Esophagus squamous epithelium (tissue), 5 donors: ENCODE measurements around the gene CHKB. TPM values are rescaled to one million over a fixed set of nuclear protein-coding genes. Genes with fewer than 3 reads are reported as not detected.

Experiments used
- DNase-seq: peaks from one replicate; lab custom pipeline; 2025; lab: John Stamatoyannopoulos, UW
- H3K27ac ChIP-seq, 4 donors: fragments of 200-600 bp; sonication (generic); one replicate each; pipeline ENCODE4 v1.5.1; 2016 to 2019; ENCODE audit warnings: mild to moderate bottlenecking in 1 of 4
- H3K27me3 ChIP-seq, 4 donors: fragments of 200-600 bp; sonication (generic); 1 replicate in 3 of 4; 2 replicates in 1 of 4; pipeline versions ENCODE4 v1.5.1 to v1.6.0; 2017 to 2021; ENCODE audit warnings: antibody characterized with exemption in 1 of 4
- H3K36me3 ChIP-seq, 3 donors: fragments of 200-600 bp; sonication (generic); one replicate each; pipeline ENCODE4 v1.5.1; 2016 to 2019
- H3K4me1 ChIP-seq, 3 donors: fragments of 200-600 bp; sonication (generic); one replicate each; pipeline ENCODE4 v1.5.1; 2017 to 2019
- H3K4me3 ChIP-seq, 4 donors: fragments of 200-600 bp; sonication (generic); 1 replicate in 3 of 4; 2 replicates in 1 of 4; pipeline ENCODE4 v1.5.1; 2016 to 2019; ENCODE audit warnings: mild to moderate bottlenecking in 2 of 4, moderate library complexity in 1 of 4
- H3K9me3 ChIP-seq, 3 donors: fragments of 200-600 bp; sonication (generic); one replicate each; pipeline ENCODE4 v1.5.1; 2016 to 2019
- CTCF ChIP-seq, 6 experiments: fragments of 450-650 bp in 4 of 6; fragments of 200-600 bp in 2 of 6; sonication (generic) in 2 of 6; IDR thresholded peaks; one replicate each; pipeline ENCODE4 v1.5.1; 2016 to 2019; ENCODE audit warnings: antibody characterized with exemption in 6 of 6, mild to moderate bottlenecking in 4 of 6, moderate library complexity in 4 of 6
- POLR2A ChIP-seq, 4 donors: fragments of 450-650 bp; IDR thresholded peaks; one replicate each; pipeline ENCODE4 v1.6.1; 2017; ENCODE audit warnings: antibody characterized with exemption in 4 of 4, mild to moderate bottlenecking in 4 of 4, moderate library complexity in 3 of 4
- WGBS, 2 donors: methylation state at CpG; one replicate each; pipeline ENCODE4 v1.1.5; 2018; 5-methylcytosine and 5-hydroxymethylcytosine counted together
- intact Hi-C: fragments of 100-400 bp; cut with DNase I; formaldehyde crosslinking; loops from one replicate; pipeline ENCODE4 v1.15.0; 2022
- total RNA-seq, 4 donors: library from RNA; depleted of rRNA; stranded (reverse); fragments of >200 nt; gene quantifications; one replicate each; pipeline ENCODE4 v1.1.0, GENCODE V29; 2016
- donor health status: DM: yes; HTN: yes; CAD: no.

The CHKB gene
- total RNA-seq, 4 donors from 2014 or later = 16.7 to 51.2 (median 35.4) TPM

- intact Hi-C loops = no loop called here
- TF ChIP-seq CTCF (IDR thresholded peaks at IDR 0.05) (peak in 1 of 6 experiments; percentile 1), POLR2A (IDR thresholded peaks at IDR 0.05) (no peak)
- H3K9me3 ChIP-seq = no peaks in the 10 kb centered on the region
- 9 to 10% methylated on average over 16 to 19 of the region's 37 CpGs for WGBS, 2 donors
- H3K4me1 ChIP-seq = peaks cover 17 to 36% (median 22%) of the 10 kb centered on the region in 3 donors
- H3K4me3 ChIP-seq = peak overlapping the region; percentile 65 to 75 (median 70)
- no peak for DNase-seq
- no peaks in the 10 kb centered on the region for H3K27me3 ChIP-seq
- H3K36me3 ChIP-seq = peaks cover 0 to 29% (median 6%) of the 10 kb centered on the region in 3 donors
- H3K27ac ChIP-seq = peak overlapping the region; percentile 72 to 99 (median 94)
Measured at GRCh38 chr22:50583294-50583861, 729 bp upstream of the CHKB start.

DNA sequence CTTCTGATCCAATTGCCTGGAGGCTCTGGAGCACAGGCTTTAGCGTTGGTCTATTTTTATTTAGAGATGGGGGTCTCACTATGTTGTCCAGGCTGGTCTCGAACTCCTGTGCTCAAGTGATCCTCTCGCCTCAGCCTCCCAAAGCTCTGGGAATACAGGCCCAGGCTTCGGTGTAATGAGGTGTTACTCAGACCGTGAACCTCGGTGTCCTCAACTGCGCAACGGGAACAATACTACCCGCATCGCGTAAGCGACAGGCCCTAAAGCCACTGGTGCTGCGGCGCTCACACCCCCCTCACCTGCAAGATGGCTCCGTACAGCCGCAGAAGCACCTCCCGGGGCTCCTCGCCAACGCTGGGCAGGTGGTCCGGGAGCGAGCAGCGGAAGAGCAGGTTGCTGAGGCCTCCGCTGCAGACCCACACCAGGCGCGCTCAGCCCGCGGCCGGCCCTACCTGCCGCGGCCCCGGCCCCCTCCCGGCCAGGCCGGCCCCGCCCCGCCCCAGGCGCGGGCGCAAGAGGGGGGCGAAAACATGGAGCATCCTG is 628 bp downstream of the CHKB start:
- TF ChIP-seq POLR2A (IDR thresholded peaks at IDR 0.05) = no peak
- no peak for TF ChIP-seq CTCF (IDR thresholded peaks at IDR 0.05)
- Histone ChIP-seq H3K27ac (peak overlapping the region; percentile 94 to 99 (median 95)), H3K36me3 (peaks cover 0 to 29% (median 6%) of the 10 kb centered on the region in 3 donors), H3K27me3 (no peaks in the 10 kb centered on the region), H3K9me3 (no peaks in the 10 kb centered on the region), H3K4me3 (peak overlapping the region; percentile 65 to 75 (median 70)), H3K4me1 (peaks cover 20 to 41% (median 27%) of the 10 kb centered on the region in 3 donors)
- DNase-seq = no peak
- intact Hi-C loops = no loop called here
- 25% methylated on average over 4 of the region's 39 CpGs; no CpG with 5 or more reads in 1 of the 2 donors for WGBS, 2 donors

DNA sequence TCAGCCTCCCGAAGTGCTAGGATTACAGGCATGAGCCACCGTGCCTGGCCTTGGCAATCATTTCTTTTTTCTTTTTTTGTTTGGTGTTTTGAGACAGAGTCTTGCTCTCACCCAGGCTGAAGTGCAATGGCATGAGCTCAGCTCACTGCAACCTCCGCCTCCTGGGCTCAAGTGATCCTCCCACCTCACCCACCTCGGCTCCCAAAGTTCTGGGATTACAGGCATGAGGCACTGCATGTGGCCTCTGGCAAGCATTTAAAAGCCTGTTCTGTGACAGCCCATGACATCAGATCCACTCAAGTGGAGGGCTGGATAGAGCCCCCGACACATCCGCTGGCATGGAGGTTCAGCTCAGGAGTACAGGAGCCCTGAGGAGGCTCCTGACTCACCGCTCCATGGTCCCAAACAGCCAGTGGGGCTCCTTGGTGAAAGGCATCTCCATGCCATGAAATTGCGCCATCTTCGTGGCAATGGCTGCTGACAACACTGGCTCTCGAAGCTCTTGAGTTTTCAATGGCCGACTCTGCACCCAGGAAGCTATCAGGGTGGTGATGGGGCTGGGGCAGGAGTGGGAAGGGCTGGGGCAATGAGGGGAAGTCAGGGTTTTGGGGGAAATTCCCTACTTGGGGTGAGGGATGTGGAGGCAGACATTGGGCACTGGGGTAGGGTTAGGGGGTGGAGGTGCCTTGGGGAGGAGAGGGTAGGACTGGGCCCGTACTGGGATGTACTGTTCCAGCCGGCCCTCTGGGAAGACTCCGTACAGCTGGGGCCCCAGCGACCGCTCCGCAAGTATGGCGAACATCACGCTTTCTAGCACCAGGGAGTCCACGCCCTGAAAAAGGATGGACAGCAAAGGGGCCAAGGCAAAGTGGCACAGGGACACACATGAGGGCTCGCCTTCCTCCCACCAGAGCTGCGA is 1.4 kb downstream of the CHKB start:
- DNase-seq = no peak
- peaks cover 20 to 41% (median 27%) of the 10 kb centered on the region in 3 donors for H3K4me1 ChIP-seq
- WGBS, 2 donors = 81 to 87% methylated on average over 11 to 12 of the region's 22 CpGs
- H3K27me3 ChIP-seq = no peaks in the 10 kb centered on the region
- H3K27ac ChIP-seq = peak overlapping the region; percentile 94 to 99 (median 95)
- H3K4me3 ChIP-seq = peak overlapping the region; percentile 65 to 75 (median 70)
- H3K36me3 ChIP-seq = peaks cover 0 to 29% (median 6%) of the 10 kb centered on the region in 3 donors
- intact Hi-C loops = no loop called here
- TF ChIP-seq CTCF (IDR thresholded peaks at IDR 0.05) = no peak
- no peak for TF ChIP-seq POLR2A (IDR thresholded peaks at IDR 0.05)
- H3K9me3 ChIP-seq = no peaks in the 10 kb centered on the region

DNA sequence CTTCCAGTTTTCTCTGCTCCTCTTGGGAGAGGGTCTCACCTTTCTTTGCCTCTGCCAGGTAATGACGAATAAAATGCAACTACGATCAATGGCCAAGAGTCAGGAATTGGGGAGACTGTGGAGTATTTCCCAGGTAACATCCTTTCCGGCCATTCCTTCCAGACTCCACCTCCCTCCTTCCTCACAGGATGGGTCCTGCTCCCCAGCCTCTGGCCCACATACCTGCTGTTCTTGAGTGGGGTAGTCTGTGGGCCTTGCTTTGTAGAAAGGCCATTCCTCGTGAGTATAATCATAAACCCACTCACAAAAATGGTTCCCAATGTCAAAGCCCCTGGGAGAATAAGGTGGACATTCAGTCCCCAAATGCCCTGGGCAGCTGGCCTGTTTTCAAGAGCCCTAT is 2.9 kb downstream of the CHKB start:
- intact Hi-C loops = no loop called here
- 90 to 98% methylated on average over 4 of the region's 4 CpGs for WGBS, 2 donors
- no peaks in the 10 kb centered on the region for H3K27me3 ChIP-seq

More for the DNA sequence above, 2.9 kb downstream of the CHKB start:
- Histone ChIP-seq H3K9me3 (no peaks in the 10 kb centered on the region), H3K4me3 (no peak overlapping the region), H3K4me1 (peaks cover 20 to 41% (median 27%) of the 10 kb centered on the region in 3 donors), H3K36me3 (peaks cover 0 to 40% (median 6%) of the 10 kb centered on the region in 3 donors), H3K27ac (no peak overlapping the region)
- TF ChIP-seq CTCF (IDR thresholded peaks at IDR 0.05) = no peak
- no peak for TF ChIP-seq POLR2A (IDR thresholded peaks at IDR 0.05)
- no peak for DNase-seq
